ENCODE measurements around the gene GPR78.

DNA sequence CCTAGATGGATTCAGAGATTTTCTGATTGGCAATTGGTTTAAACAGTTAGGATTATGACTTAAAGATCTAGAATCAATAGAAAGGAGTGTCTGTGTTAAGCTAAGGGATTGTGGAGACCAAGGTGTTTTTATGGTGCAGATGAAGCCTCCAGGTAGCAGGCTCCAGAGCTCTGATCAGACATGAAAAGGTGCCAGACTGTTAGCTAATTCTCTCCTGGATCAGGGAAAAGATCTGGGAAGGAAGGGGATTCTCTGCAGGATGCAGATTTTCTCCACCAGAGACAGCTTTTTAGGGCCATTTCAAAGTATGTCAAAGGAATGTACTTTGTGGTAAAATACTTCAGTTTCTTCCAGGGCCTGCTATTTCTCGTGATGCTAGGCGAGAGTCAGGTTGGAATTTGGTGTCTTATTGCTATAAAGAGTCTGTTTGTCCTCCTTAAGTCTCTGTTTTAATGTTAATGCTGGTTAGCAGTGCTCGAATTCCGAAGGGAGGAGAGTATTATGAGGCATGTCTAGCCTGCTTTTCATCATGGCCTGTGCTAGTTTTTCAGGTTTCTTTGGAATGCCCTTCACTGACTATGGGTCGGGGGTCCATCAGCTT, 12.0 kb upstream of the GPR78 start:
- TF ChIP-seq ELF4 (IDR thresholded peaks at IDR 0.05), result no peak
- TF ChIP-seq FOXA1 (IDR thresholded peaks at IDR 0.05), result no peak
- no peak for TF ChIP-seq L3MBTL2 (conservative IDR thresholded peaks at IDR 0.05)
